GDM1 (cell line): ENCODE measurements around the gene ENDOD1.
A peak's percentile ranks its signal among the peaks of the same experiment; 100 is the strongest.

ENCODE experiments used
- DNase-seq: peaks from one replicate; lab custom pipeline; 2025; lab: John Stamatoyannopoulos, UW

ENDOD1 gene

DNA sequence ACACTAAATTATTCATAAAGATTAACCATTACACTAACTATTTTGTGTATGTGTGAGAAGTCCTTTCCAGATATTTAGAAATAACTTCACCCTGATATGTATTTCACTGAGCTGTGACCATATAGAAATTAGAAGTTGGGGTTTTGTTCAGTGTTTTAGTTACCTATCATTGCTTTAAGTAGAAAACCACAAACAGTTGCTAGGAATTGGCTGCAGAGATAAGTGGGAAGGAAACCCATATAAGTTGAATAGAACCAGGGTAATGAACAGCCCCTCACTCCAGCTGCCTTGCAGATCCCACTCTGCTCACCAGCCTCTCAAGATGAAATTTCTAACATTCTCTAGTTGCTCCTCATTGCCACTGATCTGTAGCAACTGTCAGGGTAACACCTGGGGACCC is 12.7 kb upstream of the ENDOD1 start:
- no peak for DNase-seq

DNA sequence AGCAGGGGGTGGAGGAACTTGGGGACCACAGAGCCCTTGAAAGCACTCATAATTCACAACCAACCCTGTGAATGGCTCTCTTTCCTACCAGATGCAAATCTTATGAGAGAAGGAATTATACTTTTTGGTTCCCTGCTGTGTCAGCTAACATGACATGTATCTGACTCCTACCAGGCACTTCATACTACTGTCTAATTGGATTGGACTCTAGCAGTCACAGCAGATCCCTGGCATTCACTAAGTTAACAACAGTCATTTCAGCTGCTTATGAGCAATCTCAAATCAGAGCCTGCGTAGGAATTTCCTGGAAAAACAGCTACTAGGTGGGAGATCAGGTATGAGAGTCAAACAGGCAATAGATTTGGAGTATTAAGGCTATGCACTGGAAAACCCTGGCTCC is 11.1 kb upstream of the ENDOD1 start:
- no peak for DNase-seq

DNA sequence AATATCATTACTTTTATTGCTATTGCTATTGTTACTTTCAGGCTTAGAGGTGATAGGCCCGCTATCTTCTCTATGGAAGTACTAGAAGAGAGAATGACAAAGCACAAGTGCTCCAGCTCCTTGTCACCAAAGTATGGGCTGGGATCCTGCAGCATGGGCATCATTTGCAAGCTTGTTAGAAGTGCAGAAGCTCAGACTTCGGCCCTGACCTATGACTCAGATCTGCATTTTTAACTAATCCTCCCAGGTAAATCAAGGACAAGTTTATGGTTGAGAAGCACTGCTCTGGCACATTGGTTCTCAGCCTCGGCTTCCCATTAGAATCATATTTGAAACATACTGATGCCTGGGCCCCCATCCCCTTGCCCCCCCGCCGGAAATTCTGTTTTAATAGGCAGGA is 8.6 kb upstream of the ENDOD1 start:
- no peak for DNase-seq

DNA sequence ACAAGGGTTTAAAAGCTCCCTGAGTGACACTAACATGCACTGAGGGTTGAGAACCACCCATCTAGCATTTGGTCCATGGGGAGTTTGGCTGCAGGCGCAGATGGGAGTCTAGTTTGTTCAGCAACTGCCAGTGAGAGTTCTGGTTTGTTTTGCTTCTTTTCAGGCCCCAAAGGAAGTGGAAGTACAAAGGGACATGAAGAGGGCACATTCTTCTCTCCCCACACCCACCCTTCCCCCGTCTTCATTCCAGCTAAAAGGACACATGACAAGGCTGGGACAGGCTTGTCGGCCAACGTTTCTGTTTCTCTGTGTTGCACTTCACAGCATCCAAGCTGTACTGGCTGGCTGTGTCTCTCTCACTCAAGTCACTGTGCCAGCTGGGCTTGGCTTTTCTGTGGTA is 8.2 kb upstream of the ENDOD1 start:
- no peak for DNase-seq

DNA sequence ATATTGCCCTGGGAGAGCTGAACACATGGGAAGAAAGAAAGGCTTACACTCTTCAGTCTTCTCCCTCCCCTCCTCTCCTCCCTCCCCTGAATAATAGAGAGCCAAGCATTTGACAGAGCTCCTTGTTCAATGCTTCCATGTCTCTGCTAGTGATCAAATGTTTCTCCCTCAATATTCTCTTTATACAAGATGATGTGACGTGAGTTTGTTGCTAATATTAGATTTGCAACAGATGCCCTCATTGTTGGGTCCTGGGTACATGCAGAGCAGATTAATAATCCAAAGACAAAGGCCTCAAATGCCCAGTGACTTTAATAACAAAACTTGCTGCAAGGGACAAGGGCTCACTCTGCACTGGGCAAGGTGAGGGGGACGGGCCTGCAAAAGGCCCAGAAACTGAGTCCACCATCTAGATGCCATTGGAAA is 7.1 kb upstream of the ENDOD1 start:
- no peak for DNase-seq

DNA sequence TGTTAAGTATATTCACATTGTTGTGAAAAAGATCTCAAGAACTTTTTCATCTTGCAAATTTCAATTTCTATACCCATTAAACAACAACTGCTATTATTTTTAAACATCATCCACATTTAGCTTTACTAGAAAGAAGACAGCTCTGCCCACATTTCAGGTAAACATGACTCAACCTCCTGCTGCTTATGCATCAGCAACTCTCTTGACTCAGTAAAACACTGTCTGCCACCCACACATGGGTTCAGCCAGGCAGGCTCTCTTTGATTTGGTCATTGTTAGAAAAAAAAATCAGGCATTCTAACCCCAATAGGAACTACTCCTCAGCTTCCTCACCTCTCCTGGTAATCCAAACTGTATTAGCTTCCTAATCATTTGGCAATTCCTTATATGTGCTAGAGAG is 5.1 kb upstream of the ENDOD1 start:
- DNase-seq, result no peak

DNA sequence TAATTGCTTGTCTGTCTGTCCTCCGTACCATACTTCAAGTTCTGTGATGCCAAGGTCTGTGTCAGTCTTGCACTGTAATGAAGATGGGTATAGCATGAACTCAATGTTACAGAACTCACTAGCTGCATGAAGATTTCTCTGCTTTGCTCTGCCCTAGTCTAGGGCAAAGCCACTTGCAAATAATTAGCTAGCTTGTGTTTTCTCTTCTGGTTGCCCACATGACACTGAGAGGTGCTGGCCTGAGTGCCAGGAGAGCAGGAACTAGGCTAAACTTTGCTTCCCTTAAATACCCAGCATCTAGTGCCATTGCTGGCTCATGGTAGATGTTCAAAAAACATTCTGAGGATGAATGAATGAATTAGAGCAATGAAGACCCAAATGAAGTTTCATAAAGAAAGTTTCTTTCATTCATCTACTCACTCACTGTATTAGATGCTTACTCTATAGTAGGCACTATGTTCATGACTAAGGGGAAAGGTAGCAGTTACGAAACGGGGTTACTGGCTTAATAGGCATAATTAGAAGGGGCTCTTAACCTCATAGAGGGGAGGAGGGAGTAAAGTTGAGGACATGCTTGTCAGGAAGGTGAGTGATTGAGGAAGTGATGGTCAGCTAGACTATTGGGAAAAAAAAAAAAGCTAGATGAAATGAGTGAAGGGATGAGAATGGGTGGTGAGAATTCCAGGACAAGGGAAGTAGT is 4.4 kb upstream of the ENDOD1 start:
- DNase-seq, result no peak

DNA sequence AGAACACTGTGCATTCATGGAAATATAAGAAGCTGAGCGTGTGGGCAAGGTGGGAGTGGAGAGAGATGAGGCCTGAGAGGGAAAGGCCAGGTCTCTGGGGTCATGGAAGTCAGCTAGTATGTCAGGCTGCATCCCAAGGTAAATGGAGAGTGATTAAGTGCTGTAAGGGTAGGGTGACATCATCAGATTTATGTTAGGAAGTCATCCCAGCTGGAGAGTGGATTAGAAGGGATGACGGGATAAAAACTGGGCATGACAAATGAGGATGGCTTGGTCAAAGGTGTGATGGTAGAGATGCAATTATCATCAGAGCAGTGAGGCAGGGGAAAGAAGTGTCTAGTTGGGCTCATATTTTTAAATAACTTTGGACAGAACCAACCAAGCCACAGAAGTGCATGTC is 3.5 kb upstream of the ENDOD1 start:
- DNase-seq, result no peak

DNA sequence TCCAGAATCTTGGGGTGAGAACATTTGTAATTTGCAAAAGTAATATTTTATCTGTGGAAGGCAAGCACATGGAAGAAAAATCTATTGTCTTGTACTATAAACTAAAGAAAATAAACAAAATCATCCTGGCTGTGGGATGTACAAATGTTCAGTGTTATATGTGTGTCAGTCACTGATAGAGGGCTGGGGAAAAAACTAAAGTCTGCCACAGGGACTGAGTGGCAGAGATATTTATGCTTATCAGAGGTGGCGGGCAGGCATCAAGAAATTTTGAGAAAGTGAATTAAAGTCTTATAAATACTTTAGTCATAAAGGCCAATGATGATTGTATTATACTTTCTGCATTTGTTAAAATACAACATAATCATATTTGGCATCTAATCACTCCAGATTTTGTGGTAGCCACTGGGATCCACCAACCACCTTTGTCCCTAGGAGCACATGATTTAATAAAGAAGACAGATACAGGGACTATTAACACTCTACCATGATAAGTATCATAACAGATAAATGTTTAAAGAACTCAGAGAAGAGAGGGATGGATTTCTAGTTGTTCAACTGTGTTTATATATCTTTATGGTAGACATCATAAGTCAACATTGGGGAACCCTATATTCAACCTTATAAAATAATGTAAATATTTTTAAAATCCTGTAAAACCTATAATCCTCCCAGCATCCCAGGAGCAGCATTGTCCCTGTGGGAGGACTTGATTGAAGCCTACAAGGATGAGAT is 2.6 kb upstream of the ENDOD1 start:
- no peak for DNase-seq

DNA sequence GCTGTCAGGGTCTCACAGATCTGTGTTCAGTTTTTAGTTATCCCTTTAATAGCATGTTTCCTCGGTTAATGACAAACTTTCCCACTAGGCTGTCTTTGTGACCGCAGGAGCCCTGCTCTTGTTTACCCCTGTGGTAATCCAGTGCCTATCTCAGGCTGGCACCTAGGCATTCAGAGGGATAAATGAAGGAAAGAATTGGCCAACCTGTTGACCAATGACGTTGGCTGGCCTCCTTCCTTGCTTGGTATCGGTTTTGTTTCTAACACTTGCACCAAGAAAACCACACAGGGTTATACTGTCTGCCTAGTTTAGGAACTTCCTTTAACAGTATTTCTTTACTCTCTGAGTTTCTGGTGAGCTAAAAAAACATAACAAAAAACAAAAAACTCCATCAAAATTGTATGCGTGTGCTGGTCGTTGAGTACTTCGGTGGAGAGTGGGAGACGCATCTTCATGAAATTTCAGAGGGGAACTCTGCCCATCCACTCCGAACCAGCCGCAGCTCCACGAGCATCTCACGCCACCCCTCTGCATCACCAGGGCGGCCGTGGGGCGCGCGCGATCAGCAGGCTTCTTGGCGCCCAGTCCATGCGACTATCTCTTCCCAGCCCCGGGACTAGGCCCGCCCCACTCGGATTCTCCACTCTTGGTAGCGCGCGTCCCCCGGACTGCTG is 563 bp upstream of the ENDOD1 start:
- peak; percentile 78 for DNase-seq

DNA sequence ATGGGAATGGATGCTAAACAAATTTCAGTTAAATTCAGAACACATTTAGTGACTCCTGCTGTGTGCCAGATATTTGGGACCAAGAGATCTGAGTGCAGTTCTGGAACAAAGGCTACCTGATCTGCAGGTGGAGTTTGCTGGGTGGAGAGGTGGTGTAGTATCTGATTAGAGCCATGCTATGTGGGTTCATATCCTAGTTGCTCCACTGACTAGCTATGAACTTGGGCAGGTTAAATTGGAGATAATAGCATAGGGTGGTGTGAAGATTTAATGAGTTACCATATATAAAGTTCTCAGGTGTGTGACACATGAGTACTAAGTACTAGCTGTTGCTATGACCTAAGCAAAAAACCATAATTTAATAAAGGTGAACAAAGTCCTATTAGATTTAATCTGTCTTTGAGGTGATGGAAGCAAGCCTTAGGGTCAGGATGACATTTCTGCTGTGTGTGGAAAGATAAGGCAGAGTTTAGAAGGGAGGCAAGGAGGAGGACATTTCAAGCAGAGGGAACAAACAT is 2.1 kb downstream of the ENDOD1 start:
- DNase-seq, result no peak

DNA sequence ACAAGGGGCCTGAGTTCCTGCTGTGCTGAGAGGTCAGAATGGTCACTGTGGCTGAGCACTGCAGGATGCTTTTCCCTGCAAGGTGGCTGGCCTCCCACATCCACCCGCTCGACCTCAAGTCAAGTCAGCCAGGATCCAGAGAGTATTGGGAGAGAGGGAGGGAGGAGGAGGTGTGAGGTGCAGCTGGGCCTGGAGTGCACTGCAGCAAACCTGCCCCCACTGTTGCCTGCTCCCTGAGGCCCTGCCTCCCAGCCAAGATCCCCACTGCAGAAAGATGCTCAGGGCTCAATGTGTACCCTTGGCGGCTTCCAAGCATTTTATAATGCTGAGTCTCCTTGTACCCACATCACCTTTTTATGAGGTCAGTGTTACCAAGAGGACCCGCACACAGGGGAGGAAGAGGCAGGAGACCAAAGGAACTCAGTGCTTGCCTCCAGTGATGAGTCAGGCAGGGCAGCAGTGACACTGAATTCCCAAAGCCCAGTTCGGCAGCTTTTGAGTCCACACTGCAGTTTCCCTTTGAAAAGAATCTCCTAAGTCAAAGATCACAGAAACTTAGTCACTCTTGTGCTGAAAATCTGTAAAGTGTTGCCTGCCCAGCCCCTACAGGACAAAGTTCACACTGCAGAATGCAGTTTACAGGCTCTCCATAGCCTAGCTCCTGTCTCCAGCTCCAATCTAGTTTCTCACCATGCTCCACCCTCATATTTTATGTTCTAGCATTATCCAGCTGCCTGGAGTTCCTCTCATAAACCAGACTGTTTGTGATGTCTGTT is 3.1 kb downstream of the ENDOD1 start:
- no peak for DNase-seq

DNA sequence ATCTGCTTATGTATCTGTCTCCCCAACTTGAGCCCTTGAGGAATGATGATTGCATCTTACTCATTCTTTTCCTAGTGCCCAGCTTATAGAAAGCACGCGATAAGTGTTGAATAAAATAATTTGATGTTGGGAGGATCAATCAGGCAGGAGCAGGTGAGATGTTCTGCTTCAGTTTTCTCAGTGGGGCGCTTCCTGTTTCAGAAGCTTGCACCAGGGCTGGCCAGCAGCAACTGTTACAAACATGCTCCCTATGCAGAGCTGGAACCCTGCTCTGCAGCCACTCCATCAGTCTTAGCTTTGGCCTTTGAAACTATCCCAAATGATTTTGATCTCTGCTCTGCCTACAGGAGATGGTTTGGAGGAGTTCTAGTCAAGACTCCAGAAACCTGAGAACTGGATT is 3.9 kb downstream of the ENDOD1 start:
- DNase-seq, result no peak

DNA sequence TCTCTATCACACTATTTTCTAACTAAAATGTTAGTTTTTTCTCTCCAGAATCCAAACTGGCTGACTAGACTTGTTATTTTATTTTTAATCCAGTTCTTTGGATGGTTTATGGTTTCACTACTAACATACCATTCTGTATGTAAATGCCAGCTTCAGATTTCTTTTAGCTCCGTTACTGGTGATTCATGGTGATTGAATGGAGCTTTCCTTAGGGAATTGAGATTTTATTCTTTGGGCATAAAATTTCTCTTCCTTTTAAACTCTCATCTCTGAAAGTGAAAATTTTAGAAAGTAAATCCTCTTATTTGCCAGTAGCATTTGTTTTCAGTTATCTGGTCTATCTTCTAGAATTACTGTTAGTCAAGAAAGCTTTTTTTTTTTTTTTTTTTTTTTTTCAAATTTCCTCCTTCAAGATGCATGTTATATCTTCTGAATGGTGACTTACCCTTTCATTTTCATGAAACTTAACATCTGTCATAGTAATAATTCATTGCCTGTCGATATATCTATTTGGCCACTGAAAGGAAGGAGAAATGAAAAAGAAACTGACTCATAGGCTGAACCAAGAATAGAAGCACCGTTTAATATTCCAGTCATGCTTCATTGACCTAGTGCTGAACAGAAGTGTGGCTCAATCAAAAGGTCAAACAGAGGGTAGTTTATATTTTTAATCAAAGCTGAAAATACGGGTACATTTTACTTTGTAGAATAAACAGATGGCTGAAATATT is 6.4 kb downstream of the ENDOD1 start:
- no peak for DNase-seq

DNA sequence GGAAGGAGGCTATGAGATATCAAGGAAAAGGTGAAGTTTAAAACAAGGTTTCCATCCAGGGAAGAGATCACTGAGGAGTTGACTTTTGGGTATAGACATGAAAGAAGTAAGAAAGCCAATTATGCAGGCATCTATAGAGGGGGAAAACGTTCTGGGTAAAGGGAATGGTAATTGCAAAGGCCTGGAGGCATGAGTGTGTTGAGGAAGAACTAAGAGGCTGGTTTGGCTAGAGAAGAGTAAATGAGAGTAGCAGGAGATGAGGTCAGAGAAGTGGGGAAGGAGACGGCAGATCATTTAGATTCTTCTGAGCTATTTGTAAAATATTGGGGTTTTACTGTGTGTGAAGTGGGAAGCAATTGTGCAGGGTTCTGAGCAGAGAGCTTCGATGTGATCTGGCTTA is 7.6 kb downstream of the ENDOD1 start:
- no peak for DNase-seq

DNA sequence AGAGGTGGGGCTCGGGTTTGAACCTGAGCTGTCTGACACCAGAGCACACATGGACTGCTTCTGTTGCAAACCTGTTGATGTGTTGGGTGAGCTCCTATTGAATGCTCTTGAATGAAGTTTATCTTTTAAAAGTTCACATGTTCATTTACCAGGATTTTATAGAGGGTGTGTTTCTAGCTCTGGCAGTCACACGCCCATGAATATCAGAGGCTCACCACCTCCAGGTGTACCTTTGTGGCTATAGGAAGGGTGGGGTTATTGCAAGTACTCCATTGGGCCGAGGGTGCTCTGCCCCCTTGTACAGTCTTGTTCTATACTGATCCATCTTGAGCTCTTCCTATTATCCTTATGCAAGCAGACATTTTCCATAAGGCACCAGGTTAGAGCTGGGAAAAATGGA is 9.2 kb downstream of the ENDOD1 start:
- no peak for DNase-seq

DNA sequence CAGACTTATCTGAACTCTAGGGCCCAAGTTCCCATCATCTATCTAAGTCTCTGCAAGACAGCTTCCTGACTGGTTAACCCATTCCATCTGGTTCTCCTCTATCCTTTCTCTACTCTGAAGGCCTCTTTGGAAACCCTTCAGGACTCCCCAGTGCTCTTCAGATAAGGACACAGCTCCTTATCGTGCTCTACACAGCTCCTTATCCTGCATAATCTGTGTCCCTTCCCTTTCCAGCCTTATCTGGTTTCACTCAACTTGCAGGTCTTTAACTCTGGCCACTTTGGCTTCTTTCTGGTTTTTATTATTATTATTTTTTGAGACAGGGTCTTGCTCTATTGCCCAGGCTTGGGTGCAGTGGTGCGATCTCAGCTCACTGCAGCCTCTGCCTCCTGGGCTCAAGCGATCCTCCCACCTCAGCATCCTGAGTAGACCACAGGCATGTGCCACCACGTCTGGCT is 10.6 kb downstream of the ENDOD1 start:
- DNase-seq, result no peak

DNA sequence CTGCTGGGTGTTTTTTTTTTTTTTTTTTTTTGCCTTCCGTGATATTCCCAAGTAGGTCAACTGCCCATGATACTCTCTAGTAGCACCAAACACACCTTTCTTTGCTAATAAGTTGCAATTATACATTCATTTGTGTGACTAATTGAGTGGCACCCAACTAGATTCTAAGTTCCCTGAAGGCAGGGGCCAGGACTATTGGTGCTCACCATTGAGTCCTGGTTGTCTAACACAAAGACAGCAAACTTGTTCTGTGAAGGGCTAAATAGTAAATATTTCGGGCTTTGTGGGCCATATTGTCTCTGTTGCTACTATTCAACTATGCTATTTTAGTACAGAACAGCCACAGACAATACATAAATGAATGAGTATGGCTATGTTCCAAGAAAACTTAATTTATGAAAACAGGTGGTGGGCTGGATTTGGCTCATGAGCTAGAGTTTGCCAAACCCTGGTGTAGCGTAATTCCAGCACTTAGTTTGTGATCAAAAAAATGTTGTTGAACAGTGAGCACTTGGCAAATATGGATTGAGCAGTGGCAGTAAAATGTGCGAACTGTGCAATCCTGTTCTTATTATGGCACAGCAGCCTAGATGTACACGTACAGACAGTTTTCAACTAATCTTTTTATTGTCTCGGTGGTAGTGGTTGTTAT is 11.3 kb downstream of the ENDOD1 start:
- no peak for DNase-seq

DNA sequence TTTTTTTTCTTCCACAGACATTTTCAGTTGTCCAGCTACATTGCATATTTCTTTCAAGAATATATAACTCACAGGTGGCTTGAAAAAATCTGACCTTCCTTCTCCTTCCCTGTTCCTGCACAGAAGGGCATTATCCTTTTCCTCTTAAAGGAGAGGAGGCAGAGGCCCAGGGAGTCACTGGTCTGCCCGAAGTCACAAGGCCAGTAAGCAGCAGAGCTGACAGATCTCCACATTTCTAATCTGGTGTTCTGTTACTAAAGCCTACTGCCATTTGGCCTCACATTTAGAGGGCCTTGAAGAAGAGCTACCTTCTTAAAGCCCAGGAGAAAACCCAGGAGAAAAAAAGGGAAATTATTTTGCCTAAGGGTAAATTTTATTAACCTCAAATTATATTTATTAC is 12.3 kb downstream of the ENDOD1 start:
- no peak for DNase-seq

DNA sequence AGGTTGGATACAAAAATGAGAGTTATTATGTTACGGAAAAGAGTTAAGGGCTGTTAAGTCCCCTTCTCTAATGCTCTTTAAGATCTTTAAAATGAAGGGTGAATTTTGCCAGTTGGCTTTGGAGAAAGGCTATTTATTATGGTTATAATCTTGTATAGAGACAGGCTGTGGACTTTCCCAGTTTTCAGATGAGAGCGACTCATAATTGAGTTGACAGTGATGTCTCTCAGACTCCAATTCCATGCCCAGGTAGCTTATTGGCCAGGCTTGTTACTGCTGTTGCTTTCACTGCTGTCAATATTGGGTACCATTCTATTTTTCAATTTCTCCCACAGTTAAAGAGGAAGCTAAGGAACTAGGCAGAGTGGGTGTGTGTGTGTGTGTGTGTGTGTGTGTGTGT is 13.1 kb downstream of the ENDOD1 start:
- DNase-seq, result peak; percentile 22

DNA sequence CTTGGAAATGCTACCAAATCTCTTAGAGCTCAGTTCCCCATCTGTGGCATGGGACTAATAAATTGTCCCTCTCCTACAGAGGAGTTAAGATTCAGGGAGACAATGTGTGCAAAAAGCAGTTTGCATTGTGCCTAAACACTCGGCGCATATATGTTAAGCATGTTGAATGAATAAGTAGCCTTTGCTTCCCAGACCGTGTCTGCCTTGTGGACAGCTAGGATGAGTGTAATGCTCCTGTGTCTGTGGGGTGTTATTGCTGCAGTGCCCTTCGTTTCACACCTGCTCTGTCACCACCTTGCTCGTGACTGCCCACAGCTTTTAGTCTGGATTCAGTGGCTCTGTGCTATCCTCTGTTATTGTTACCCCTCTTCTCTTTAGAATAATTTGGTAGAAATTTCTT is 14.1 kb downstream of the ENDOD1 start:
- DNase-seq, result no peak
